ENCODE measurements around the gene BMAL1. TPM values are rescaled to one million over a fixed set of nuclear protein-coding genes. Genes with fewer than 3 reads are reported as not detected.

Gene BMAL1
- total RNA-seq, 1 experiment from 2014 or later: 10.9 TPM

DNA sequence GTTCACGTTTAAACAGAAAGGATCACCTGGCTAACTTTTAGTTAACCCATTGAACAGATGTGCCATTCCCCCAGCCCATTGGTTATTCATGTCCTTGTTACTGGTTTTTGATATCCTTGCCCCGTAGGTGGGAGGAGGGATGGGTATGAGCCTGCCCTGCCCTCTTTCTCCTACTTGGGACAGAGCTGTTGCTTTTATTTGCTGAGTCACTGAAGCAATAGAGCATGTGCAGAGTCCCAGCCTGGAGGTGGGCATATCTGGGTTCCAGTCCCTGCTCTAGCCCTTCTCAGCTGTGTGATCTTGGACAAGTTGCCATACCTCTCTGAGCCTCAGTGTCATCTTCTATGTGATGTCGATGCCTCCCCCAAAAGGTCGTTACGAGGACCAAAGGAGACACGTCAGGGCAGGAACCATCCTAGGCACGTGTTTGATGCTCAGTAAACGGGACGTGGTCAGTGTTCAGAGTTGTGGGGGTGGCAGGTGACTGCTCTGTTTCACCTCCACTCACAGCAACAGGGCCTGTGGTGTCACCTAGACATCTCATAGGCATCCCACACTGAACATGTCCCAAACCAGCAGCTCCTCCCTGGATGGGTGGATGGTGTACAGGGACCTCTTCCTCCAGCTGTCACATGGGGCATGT, 61.0 kb downstream of the BMAL1 start:
- BruUV-seq (replicated peaks): no TSS peak
- DNase-seq: peak; percentile 58
- peak overlapping the region; percentile 54 for H3K9ac ChIP-seq (ENCODE audit: low read length)
- no peaks in the 10 kb centered on the region for H3K9me2 ChIP-seq (replicated peaks; ENCODE audit: low read length)
- H3K27ac ChIP-seq (ENCODE audit: low read length): peak overlapping the region; percentile 91
- no peaks in the 10 kb centered on the region for H3F3A ChIP-seq (ENCODE audit: low read length, unreplicated experiment)
- intact Hi-C loops (cut with micrococcal nuclease): loop anchor here (2.0 to 10.0 kb wide), 3 partner anchors 78 to 374 kb away; no protein-coding TSS in a partner anchor
- ATAC-seq: peak; percentile 52
- no peaks in the 10 kb centered on the region for H3K79me2 ChIP-seq (ENCODE audit: low read length)
- peak overlapping the region; percentile 74 for H3K4me2 ChIP-seq (ENCODE audit: low read length)
- ChIA-PET POLR2A (ENCODE audit: unreplicated experiment) (interaction anchor here (0.6 to 0.8 kb wide), 2 partner anchors 57 to 122 kb away, joined by 3 to 7 read pairs; no protein-coding TSS in a partner anchor), CTCF (interaction anchor here (0.5 to 1.8 kb wide), 4 partner anchors 81 to 128 kb away, joined by 3 to 11 read pairs (median 3); no protein-coding TSS in a partner anchor)
- H3K4me1 ChIP-seq (ENCODE audit: insufficient read depth, low read length): peaks cover 61% of the 10 kb centered on the region
- no peak for TF ChIP-seq EZH2 (IDR thresholded peaks at IDR 0.05; ENCODE audit: low read length, unreplicated experiment)
- TF ChIP-seq EZH2phosphoT487 (IDR thresholded peaks at IDR 0.05; ENCODE audit: borderline replicate concordance, low read length): no peak
- TF ChIP-seq, protein P1, sequence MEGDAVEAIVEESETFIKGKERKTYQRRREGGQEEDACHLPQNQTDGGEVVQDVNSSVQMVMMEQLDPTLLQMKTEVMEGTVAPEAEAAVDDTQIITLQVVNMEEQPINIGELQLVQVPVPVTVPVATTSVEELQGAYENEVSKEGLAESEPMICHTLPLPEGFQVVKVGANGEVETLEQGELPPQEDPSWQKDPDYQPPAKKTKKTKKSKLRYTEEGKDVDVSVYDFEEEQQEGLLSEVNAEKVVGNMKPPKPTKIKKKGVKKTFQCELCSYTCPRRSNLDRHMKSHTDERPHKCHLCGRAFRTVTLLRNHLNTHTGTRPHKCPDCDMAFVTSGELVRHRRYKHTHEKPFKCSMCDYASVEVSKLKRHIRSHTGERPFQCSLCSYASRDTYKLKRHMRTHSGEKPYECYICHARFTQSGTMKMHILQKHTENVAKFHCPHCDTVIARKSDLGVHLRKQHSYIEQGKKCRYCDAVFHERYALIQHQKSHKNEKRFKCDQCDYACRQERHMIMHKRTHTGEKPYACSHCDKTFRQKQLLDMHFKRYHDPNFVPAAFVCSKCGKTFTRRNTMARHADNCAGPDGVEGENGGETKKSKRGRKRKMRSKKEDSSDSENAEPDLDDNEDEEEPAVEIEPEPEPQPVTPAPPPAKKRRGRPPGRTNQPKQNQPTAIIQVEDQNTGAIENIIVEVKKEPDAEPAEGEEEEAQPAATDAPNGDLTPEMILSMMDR (conservative IDR thresholded peaks at IDR 0.05; ENCODE audit: low read depth, low read length): no peak
- no peaks in the 10 kb centered on the region for H3K27me3 ChIP-seq (ENCODE audit: low read length)
- no peaks in the 10 kb centered on the region for H4K20me1 ChIP-seq (ENCODE audit: low read length)
- no peaks in the 10 kb centered on the region for H3K9me3 ChIP-seq (ENCODE audit: low read length)
- H2AFZ ChIP-seq (ENCODE audit: low read length): peak overlapping the region; percentile 63
- H3K4me3 ChIP-seq (ENCODE audit: low read length): peak overlapping the region; percentile 54
- H3K36me3 ChIP-seq (ENCODE audit: low read depth, low read length): no peaks in the 10 kb centered on the region

DNA sequence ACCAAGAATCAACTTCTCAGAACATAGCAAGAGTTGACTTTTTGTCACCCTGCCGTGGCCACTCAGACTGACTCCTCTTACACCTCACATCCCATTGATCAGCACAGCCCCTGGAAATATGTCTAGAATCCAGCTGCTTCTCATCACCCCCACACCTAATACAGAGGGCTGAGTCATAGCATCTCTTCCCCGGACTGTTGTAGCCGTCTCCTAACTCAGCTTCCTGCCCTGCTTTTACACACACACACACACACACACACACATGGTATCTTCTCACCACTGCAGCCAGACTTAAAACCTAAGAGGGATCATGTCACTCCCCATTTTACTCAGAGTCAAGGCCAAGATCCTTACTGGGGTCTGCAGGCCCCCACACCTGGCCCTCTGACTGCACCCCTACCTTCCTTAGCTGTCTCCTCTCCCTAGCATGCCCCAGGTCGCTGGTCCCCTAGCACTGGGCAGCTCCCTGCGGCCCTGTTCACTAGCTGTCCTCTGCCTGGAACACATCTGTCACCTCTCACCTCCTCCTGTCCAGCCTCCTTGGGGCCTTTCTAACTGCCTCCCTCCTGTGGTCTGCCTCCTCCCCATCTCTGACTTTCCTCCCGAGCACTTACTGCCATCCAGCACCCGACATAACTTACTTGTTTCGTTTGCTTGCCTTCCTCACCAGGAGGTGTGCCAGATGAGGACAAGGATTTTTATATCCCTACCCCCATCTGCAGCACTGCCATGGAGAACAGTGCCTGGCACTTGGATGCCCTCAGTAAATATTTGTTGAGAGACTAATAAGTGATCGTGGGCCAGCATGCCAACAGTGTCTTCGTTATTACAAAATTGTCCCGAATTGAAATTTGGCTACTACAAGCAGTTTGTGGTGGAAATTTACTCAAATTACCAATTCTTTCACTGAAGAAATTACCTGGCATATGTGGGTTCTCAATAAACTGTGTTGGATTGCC, 61.9 kb downstream of the BMAL1 start:
- no peaks in the 10 kb centered on the region for H3K79me2 ChIP-seq (ENCODE audit: low read length)
- no peaks in the 10 kb centered on the region for H3K9me3 ChIP-seq (ENCODE audit: low read length)
- TF ChIP-seq, protein P1 (conservative IDR thresholded peaks at IDR 0.05; ENCODE audit: low read depth, low read length): no peak
- no peak for TF ChIP-seq EZH2phosphoT487 (IDR thresholded peaks at IDR 0.05; ENCODE audit: borderline replicate concordance, low read length)
- ChIA-PET CTCF (interaction anchor here (0.5 to 1.8 kb wide), 3 partner anchors 84 to 129 kb away, joined by 3 to 11 read pairs (median 3); no protein-coding TSS in a partner anchor), POLR2A (ENCODE audit: unreplicated experiment) (no interaction called here)
- peak overlapping the region; percentile 74 for H3K4me2 ChIP-seq (ENCODE audit: low read length)
- no TSS peak for BruUV-seq (replicated peaks)
- H2AFZ ChIP-seq (ENCODE audit: low read length): peak overlapping the region; percentile 54
- no peaks in the 10 kb centered on the region for H3F3A ChIP-seq (ENCODE audit: low read length, unreplicated experiment)
- intact Hi-C loops (cut with micrococcal nuclease): loop anchor here (2.0 to 10.0 kb wide), 3 partner anchors 79 to 375 kb away; no protein-coding TSS in a partner anchor
- H3K27me3 ChIP-seq (ENCODE audit: low read length): no peaks in the 10 kb centered on the region
- H4K20me1 ChIP-seq (ENCODE audit: low read length): no peaks in the 10 kb centered on the region
- ATAC-seq (peak; percentile 72), DNase-seq (peak; percentile 75)
- peak overlapping the region; percentile 65 for H3K9ac ChIP-seq (ENCODE audit: low read length)
- H3K9me2 ChIP-seq (replicated peaks; ENCODE audit: low read length): no peaks in the 10 kb centered on the region
- peaks cover 52% of the 10 kb centered on the region for H3K4me1 ChIP-seq (ENCODE audit: insufficient read depth, low read length)
- peak overlapping the region; percentile 55 for H3K4me3 ChIP-seq (ENCODE audit: low read length)
- peak overlapping the region; percentile 91 for H3K27ac ChIP-seq (ENCODE audit: low read length)
- H3K36me3 ChIP-seq (ENCODE audit: low read depth, low read length): no peaks in the 10 kb centered on the region
